T-cell (primary cell): ENCODE data around the gene BID. TPM values are rescaled to one million over a fixed set of nuclear protein-coding genes. Genes with fewer than 3 reads are reported as not detected.

Experiments
- ATAC-seq, 4 experiments: fragments of 200-7000 bp in 3 of 4; fragments of 150-1000 bp in 1 of 4; cut with Tn5 transposase; replicated peaks in 1 of 4; 1 replicate in 3 of 4; 2 replicates in 1 of 4; pipeline ENCODE4 v1.10.0; 2021; ENCODE audit warnings: moderate library complexity in 3 of 4, mild to moderate bottlenecking in 2 of 4, moderate number of reproducible peaks in 1 of 4
- CTCF ChIA-PET, 2 donors: fragments of 300-600 bp; sonication (Branson Sonifier 250); formaldehyde crosslinking; loops; one replicate each; lab custom pipeline; 2022; ENCODE audit warnings: antibody characterized with exemption in 2 of 2; lab: Charles Lee
- POLR2A ChIA-PET, 2 donors: fragments of 300-600 bp; sonication (Branson Sonifier 250); formaldehyde crosslinking; loops; one replicate each; lab custom pipeline; 2022; ENCODE audit warnings: antibody characterized with exemption in 2 of 2; lab: Charles Lee
- DNase-seq, 35 experiments: peaks; one replicate each; pipeline versions ENCODE4 v3.0.0 to v3.0.0-alpha.2; 2013 to 2023
- H3K27ac ChIP-seq: one replicate; pipeline ENCODE4 v1.5.1; 2013; ENCODE audit warnings: low read length
- H3K27me3 ChIP-seq, 2 experiments: replicated peaks in 1 of 2; 1 replicate in 1 of 2; 2 replicates in 1 of 2; pipeline versions ENCODE4 v1.6.1 to v1.7.0; 2013; ENCODE audit warnings: low read length in 1 of 2, mixed read lengths in 1 of 2; ENCODE audit not compliant: control insufficient read depth in 2 of 2, insufficient read depth in 2 of 2; ENCODE audit errors: extremely low read depth in 1 of 2
- H3K36me3 ChIP-seq, 2 donors: 1 replicate in 1 of 2; 2 replicates in 1 of 2; pipeline versions ENCODE4 v1.6.1 to v1.7.0; 2013; ENCODE audit warnings: low read length in 1 of 2; ENCODE audit not compliant: control insufficient read depth in 2 of 2, insufficient read depth in 1 of 2; ENCODE audit errors: extremely low read depth in 1 of 2
- H3K4me1 ChIP-seq, 2 experiments: 1 replicate in 1 of 2; 2 replicates in 1 of 2; pipeline versions ENCODE4 v1.6.1 to v1.7.0; 2013; ENCODE audit warnings: low read length in 2 of 2, mixed read lengths in 1 of 2; ENCODE audit not compliant: insufficient read depth in 2 of 2, control insufficient read depth in 1 of 2; ENCODE audit errors: extremely low read depth in 1 of 2
- H3K4me3 ChIP-seq, 2 donors: 1 replicate in 1 of 2; 2 replicates in 1 of 2; pipeline versions ENCODE4 v1.5.1 to v1.7.0; 2013; ENCODE audit warnings: mild to moderate bottlenecking in 2 of 2, low read length in 1 of 2, moderate library complexity in 1 of 2; ENCODE audit not compliant: control insufficient read depth in 1 of 2; ENCODE audit errors: extremely low read depth in 1 of 2
- H3K9me3 ChIP-seq: 2 replicates; pipeline ENCODE4 v1.7.0; 2013
- H3K27ac Mint-ChIP-seq, 2 donors: one replicate each; pipeline ENCODE4 v1.8.0; 2020 to 2021; ENCODE audit warnings: mild to moderate bottlenecking in 2 of 2, mixed read lengths in 2 of 2
- H3K27me3 Mint-ChIP-seq, 2 donors: one replicate each; pipeline ENCODE4 v1.8.0; 2021 to 2022; ENCODE audit warnings: mixed read lengths in 2 of 2
- H3K36me3 Mint-ChIP-seq: one replicate; pipeline ENCODE4 v1.8.0; 2021; ENCODE audit warnings: mixed read lengths
- H3K4me1 Mint-ChIP-seq, 3 donors: one replicate each; pipeline ENCODE4 v1.8.0; 2020 to 2022; ENCODE audit warnings: mixed read lengths in 3 of 3, mild to moderate bottlenecking in 1 of 3
- H3K4me3 Mint-ChIP-seq, 3 donors: one replicate each; pipeline ENCODE4 v1.8.0; 2020 to 2022; ENCODE audit warnings: mild to moderate bottlenecking in 3 of 3, mixed read lengths in 3 of 3, moderate library complexity in 3 of 3
- H3K9me3 Mint-ChIP-seq, 3 donors: one replicate each; pipeline ENCODE4 v1.8.0; 2020 to 2022; ENCODE audit warnings: mixed read lengths in 3 of 3
- WGBS: methylation state at CpG from one replicate; pipeline ENCODE4 v1.1.5; 2013; ENCODE audit warnings: missing lambda C conversion rate; ENCODE audit not compliant: insufficient coverage; 5-methylcytosine and 5-hydroxymethylcytosine counted together
- total RNA-seq, 35 experiments: library from RNA in 6 of 35; stranded (reverse) in 6 of 35; fragments of 120-200 nt in 1 of 35; gene quantifications; one replicate each; pipeline versions ENCODE4 v1.2.1 to v1.2.4 and lab custom pipeline; 2013 to 2026

BID gene
- total RNA-seq, 5 donors from 2014 or later (not counting 1 experiment from before 2014, with no cell fraction given), result 15.8 to 34.6 (median 28.5) TPM

- Mint-ChIP-seq H3K36me3 (no peaks in the 10 kb centered on the region), H3K4me1 (peaks cover 49 to 58% (median 51%) of the 10 kb centered on the region in 3 donors), H3K4me3 (no peak overlapping the region), H3K27ac (peak overlapping the region in 1 of 2 donors; percentile 54), H3K27me3 (no peaks in the 10 kb centered on the region), H3K9me3 (no peaks in the 10 kb centered on the region)
- Histone ChIP-seq H3K27me3 (no peaks in the 10 kb centered on the region), H3K4me3 (no peak overlapping the region), H3K27ac (peak overlapping the region; percentile 57), H3K4me1 (peaks cover 2 to 73% of the 10 kb centered on the region in 2 experiments), H3K36me3 (peaks cover 0 to 2% of the 10 kb centered on the region in 2 donors), H3K9me3 (no peaks in the 10 kb centered on the region)
- ChIA-PET CTCF (no interaction called here), POLR2A (no interaction called here)
- no peak for DNase-seq
- 93% methylated on average over 12 of the region's 13 CpGs for WGBS
- no peak for ATAC-seq
These were observed 7.9 kb upstream of the BID start for GRCh38 chr22:17782158-17782557.

- Mint-ChIP-seq H3K36me3 (no peaks in the 10 kb centered on the region), H3K27ac (peak overlapping the region; percentile 85 to 91), H3K4me1 (peaks cover 52 to 60% (median 56%) of the 10 kb centered on the region in 3 donors), H3K27me3 (no peaks in the 10 kb centered on the region), H3K9me3 (no peaks in the 10 kb centered on the region), H3K4me3 (peak overlapping the region in 2 of 3 donors; percentile 9 to 95)
- Histone ChIP-seq H3K27me3 (no peaks in the 10 kb centered on the region), H3K27ac (peak overlapping the region; percentile 57), H3K4me1 (peaks cover 2 to 73% of the 10 kb centered on the region in 2 experiments), H3K9me3 (no peaks in the 10 kb centered on the region), H3K36me3 (peaks cover 0 to 2% of the 10 kb centered on the region in 2 donors), H3K4me3 (no peak overlapping the region)
- ChIA-PET CTCF (interaction anchor here in 1 of 2 donors (0.5 kb wide), 1 partner anchor 22 kb away, joined by 3 read pairs; no protein-coding TSS in a partner anchor), POLR2A (interaction anchor here in 1 of 2 donors (0.6 kb wide), 1 partner anchor 116 kb away, joined by 8 read pairs; no protein-coding TSS in a partner anchor)
- 35% methylated on average over 11 of the region's 12 CpGs for WGBS
- DNase-seq, result peak in 32 of 35 experiments; percentile 23 to 76 (median 43)
- ATAC-seq, result peak; percentile 38 to 57 (median 46)
These were observed 7.2 kb upstream of the BID start for GRCh38 chr22:17781319-17782031.

- Histone ChIP-seq H3K9me3 (no peaks in the 10 kb centered on the region), H3K27me3 (no peaks in the 10 kb centered on the region), H3K4me1 (peaks cover 6 to 75% of the 10 kb centered on the region in 2 experiments), H3K36me3 (peaks cover 0 to 2% of the 10 kb centered on the region in 2 donors), H3K27ac (peak overlapping the region; percentile 57), H3K4me3 (no peak overlapping the region)
- DNase-seq, result no peak
- POLR2A ChIA-PET, result interaction anchor here in 1 of 2 donors (0.6 kb wide), 1 partner anchor 116 kb away, joined by 8 read pairs; no protein-coding TSS in a partner anchor
- H3K36me3 Mint-ChIP-seq, result no peaks in the 10 kb centered on the region
- no peaks in the 10 kb centered on the region for H3K9me3 Mint-ChIP-seq
- ATAC-seq, result no peak
- peaks cover 58 to 64% (median 63%) of the 10 kb centered on the region in 3 donors for H3K4me1 Mint-ChIP-seq
- 82% methylated on average over 4 of the region's 10 CpGs for WGBS
- CTCF ChIA-PET, result interaction anchor here in 1 of 2 donors (0.5 kb wide), 1 partner anchor 21 kb away, joined by 3 read pairs; no protein-coding TSS in a partner anchor
- H3K27ac Mint-ChIP-seq, result peak overlapping the region; percentile 85 to 91
- H3K4me3 Mint-ChIP-seq, result peak overlapping the region in 1 of 3 donors; percentile 95
- H3K27me3 Mint-ChIP-seq, result no peaks in the 10 kb centered on the region
These were observed 6.6 kb upstream of the BID start for GRCh38 chr22:17780741-17781318.

DNA sequence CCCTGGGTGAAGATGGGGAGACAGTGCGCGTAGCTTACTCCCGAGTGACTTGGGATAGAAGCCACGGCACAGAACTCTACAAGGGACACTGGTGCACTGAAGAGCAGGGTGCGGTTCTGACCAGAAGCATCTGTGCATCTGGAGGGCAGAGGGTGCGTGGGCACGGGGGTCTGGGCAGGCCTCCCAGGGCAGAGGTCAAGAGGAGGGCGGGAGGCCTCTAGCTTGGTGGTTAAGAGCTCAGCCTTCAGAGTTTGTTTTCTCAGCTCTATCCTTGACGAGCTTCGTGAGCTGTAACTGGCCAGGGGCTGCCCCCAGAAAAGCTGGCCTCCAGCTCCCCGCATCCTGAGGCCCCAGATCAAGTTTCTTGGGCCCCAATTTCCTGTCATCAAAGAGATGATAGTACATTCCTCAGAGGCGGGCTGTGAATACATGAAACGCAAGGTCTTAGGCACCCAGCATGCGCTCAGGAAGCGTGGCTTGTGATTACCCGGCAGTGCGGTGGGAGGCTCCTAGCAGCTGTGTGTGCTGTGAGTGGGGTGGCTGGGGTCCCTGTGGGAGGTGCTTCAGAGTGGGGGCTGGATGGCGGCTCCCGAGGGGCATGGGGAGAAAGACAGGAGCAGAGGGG, 6.0 kb upstream of the BID start:
- peak overlapping the region; percentile 11 for H3K27ac ChIP-seq

GRCh38 chr22:17779286-17780115, 5.2 kb upstream of the BID start:
- Histone ChIP-seq H3K27me3 (no peaks in the 10 kb centered on the region), H3K36me3 (peaks cover 0 to 2% of the 10 kb centered on the region in 2 donors), H3K9me3 (no peaks in the 10 kb centered on the region), H3K4me3 (no peak overlapping the region), H3K4me1 (peaks cover 18 to 78% of the 10 kb centered on the region in 2 experiments), H3K27ac (peak overlapping the region; percentile 11)
- Mint-ChIP-seq H3K27me3 (no peaks in the 10 kb centered on the region), H3K4me3 (peak overlapping the region; percentile 91 to 97 (median 95)), H3K4me1 (peaks cover 71 to 77% (median 74%) of the 10 kb centered on the region in 3 donors), H3K9me3 (no peaks in the 10 kb centered on the region), H3K27ac (peak overlapping the region; percentile 72 to 77), H3K36me3 (no peaks in the 10 kb centered on the region)
- DNase-seq (no peak), ATAC-seq (no peak)
- WGBS, result 68% methylated on average over 16 of the region's 27 CpGs
- POLR2A ChIA-PET, result no interaction called here
- CTCF ChIA-PET, result interaction anchor here in 1 of 2 donors (1.2 kb wide), 1 partner anchor 370 kb away, joined by 3 read pairs; the partner anchor contains the start of gene USP18

More for the DNA sequence above, 6.0 kb upstream of the BID start:
- ChIA-PET POLR2A (no interaction called here), CTCF (interaction anchor here in 1 of 2 donors (1.2 kb wide), 1 partner anchor 370 kb away, joined by 3 read pairs; the partner anchor contains the start of gene USP18)
- peaks cover 12 to 75% of the 10 kb centered on the region in 2 experiments for H3K4me1 ChIP-seq
- no peak for ATAC-seq
- DNase-seq, result peak in 2 of 35 experiments; percentile 18 to 21
- H3K4me3 ChIP-seq, result no peak overlapping the region
- no peaks in the 10 kb centered on the region for H3K27me3 ChIP-seq
- Mint-ChIP-seq H3K27ac (peak overlapping the region in 1 of 2 donors; percentile 72), H3K9me3 (no peaks in the 10 kb centered on the region), H3K4me3 (peak overlapping the region; percentile 6 to 95 (median 34)), H3K27me3 (no peaks in the 10 kb centered on the region), H3K36me3 (no peaks in the 10 kb centered on the region), H3K4me1 (peaks cover 64 to 70% (median 69%) of the 10 kb centered on the region in 3 donors)
- 55% methylated on average over 16 of the region's 19 CpGs for WGBS
- H3K9me3 ChIP-seq, result no peaks in the 10 kb centered on the region
- peaks cover 0 to 2% of the 10 kb centered on the region in 2 donors for H3K36me3 ChIP-seq
